ENCODE results near the gene HOXA5. TPM values are rescaled to one million over a fixed set of nuclear protein-coding genes. Genes with fewer than 3 reads are reported as not detected.
A peak's percentile ranks its signal among the peaks of the same experiment; 100 is the strongest.

The HOXA5 gene
- total RNA-seq, 4 donors from 2014 or later = 10.7 to 61.0 (median 18.9) TPM

- no peaks in the 10 kb centered on the region for H3K9me3 ChIP-seq
- no peaks in the 10 kb centered on the region for H3K36me3 ChIP-seq
- H3K4me3 ChIP-seq = no peak overlapping the region
- H3K4me1 ChIP-seq = no peaks in the 10 kb centered on the region
- no peak for DNase-seq
- no peak for TF ChIP-seq CTCF (IDR thresholded peaks at IDR 0.05)
- TF ChIP-seq POLR2A (IDR thresholded peaks at IDR 0.05) = no peak
- intact Hi-C loops (cut with DNase I; ENCODE audit: low total_unique reads) = no loop called here
- peak overlapping the region in 1 of 2 donors; percentile 39 for H3K27ac ChIP-seq
- H3K27me3 ChIP-seq = no peaks in the 10 kb centered on the region
Measured at GRCh38 chr7:27123477-27124053, 19.9 kb downstream of the HOXA5 start.

GRCh38 chr7:27123007-27123476 is 20.4 kb downstream of the HOXA5 start:
- Histone ChIP-seq H3K27ac (peak overlapping the region in 1 of 2 donors; percentile 39), H3K27me3 (no peaks in the 10 kb centered on the region), H3K36me3 (no peaks in the 10 kb centered on the region), H3K4me3 (no peak overlapping the region), H3K9me3 (no peaks in the 10 kb centered on the region), H3K4me1 (no peaks in the 10 kb centered on the region)
- DNase-seq = no peak
- intact Hi-C loops (cut with DNase I; ENCODE audit: low total_unique reads) = no loop called here
- no peak for TF ChIP-seq CTCF (IDR thresholded peaks at IDR 0.05)
- no peak for TF ChIP-seq POLR2A (IDR thresholded peaks at IDR 0.05)

GRCh38 chr7:27122077-27122910 is 21.2 kb downstream of the HOXA5 start:
- Histone ChIP-seq H3K4me1 (no peaks in the 10 kb centered on the region), H3K9me3 (no peaks in the 10 kb centered on the region), H3K36me3 (no peaks in the 10 kb centered on the region), H3K27me3 (no peaks in the 10 kb centered on the region), H3K27ac (peak overlapping the region in 1 of 2 donors; percentile 14), H3K4me3 (no peak overlapping the region)
- no peak for TF ChIP-seq CTCF (IDR thresholded peaks at IDR 0.05)
- no peak for TF ChIP-seq POLR2A (IDR thresholded peaks at IDR 0.05)
- intact Hi-C loops (cut with DNase I; ENCODE audit: low total_unique reads) = no loop called here
- DNase-seq = no peak

GRCh38 chr7:27121684-27122076 is 21.8 kb downstream of the HOXA5 start:
- intact Hi-C loops (cut with DNase I; ENCODE audit: low total_unique reads) = no loop called here
- H3K9me3 ChIP-seq = no peaks in the 10 kb centered on the region
- H3K4me1 ChIP-seq = no peaks in the 10 kb centered on the region
- peak overlapping the region in 1 of 2 donors; percentile 14 for H3K27ac ChIP-seq
- no peaks in the 10 kb centered on the region for H3K36me3 ChIP-seq
- TF ChIP-seq CTCF (IDR thresholded peaks at IDR 0.05) (no peak), POLR2A (IDR thresholded peaks at IDR 0.05) (no peak)
- H3K4me3 ChIP-seq = no peak overlapping the region
- DNase-seq = no peak
- no peaks in the 10 kb centered on the region for H3K27me3 ChIP-seq

GRCh38 chr7:27119412-27119911 is 24.0 kb downstream of the HOXA5 start:
- intact Hi-C loops (cut with DNase I; ENCODE audit: low total_unique reads) = no loop called here
- no peaks in the 10 kb centered on the region for H3K4me1 ChIP-seq
- H3K36me3 ChIP-seq = no peaks in the 10 kb centered on the region
- no peak for DNase-seq
- no peak overlapping the region for H3K4me3 ChIP-seq
- no peak for TF ChIP-seq POLR2A (IDR thresholded peaks at IDR 0.05)
- H3K27ac ChIP-seq = peak overlapping the region in 1 of 2 donors; percentile 7
- no peaks in the 10 kb centered on the region for H3K9me3 ChIP-seq
- H3K27me3 ChIP-seq = no peaks in the 10 kb centered on the region
